GM18507 (cell line): Measurements from ENCODE around the gene ZNF789.
"Not testable (repeated sequence)": the region's sequence is repeated elsewhere in the genome, so short reads cannot be mapped to it uniquely, and the experiment has no call there.

ENCODE experiments used
- DNase-seq: peaks from one replicate; pipeline ENCODE4 v3.0.0; 2011; ENCODE audit warnings: low read depth; ENCODE audit not compliant: insufficient read length; ENCODE audit errors: extremely low spot score
- FAIRE-seq: peaks from 2 replicates; lab custom pipeline; 2011; peaks lifted over from hg19 to GRCh38; lab: Jason Lieb, UNC

The ZNF789 gene

GRCh38 chr7:99499721-99500636, 27.3 kb downstream of the ZNF789 start, which contains the start of gene ZNF394:
TSS of gene ZNF394 (minus strand) at chr7:99500281. CDS start at chr7:99500093, 188 bp downstream.
- FAIRE-seq, result peak; percentile 94

GRCh38 chr7:99500637-99501009, 27.9 kb downstream of the ZNF789 start:
- DNase-seq, result no peak
- no peak for FAIRE-seq

More at GRCh38 chr7:99499721-99500636, 27.3 kb downstream of the ZNF789 start, which contains the start of gene ZNF394:
- peak; percentile 76 for DNase-seq

GRCh38 chr7:99501236-99501635, 28.5 kb downstream of the ZNF789 start:
- FAIRE-seq, DNase-seq: not testable (repeated sequence)

GRCh38 chr7:99504281-99504602, 31.6 kb downstream of the ZNF789 start:
- DNase-seq, result no peak
- no peak for FAIRE-seq

GRCh38 chr7:99504603-99505323, 32.1 kb downstream of the ZNF789 start, which contains the start of gene ZKSCAN5:
TSS of gene ZKSCAN5 (plus strand) at chr7:99504662. CDS start at chr7:99506045, 1,383 bp downstream.
- peak; percentile 89 for DNase-seq
- FAIRE-seq, result peak; percentile 83

- no peak for FAIRE-seq
- DNase-seq, result no peak
Observed at GRCh38 chr7:99505324-99505662, 32.6 kb downstream of the ZNF789 start.

GRCh38 chr7:99514050-99514449, 41.4 kb downstream of the ZNF789 start:
- FAIRE-seq, result no peak
- no peak for DNase-seq

- FAIRE-seq, result no peak
Observed at GRCh38 chr7:99521399-99521798, 48.7 kb downstream of the ZNF789 start.

GRCh38 chr7:99525713-99526440, 53.2 kb downstream of the ZNF789 start:
- no peak for FAIRE-seq
- DNase-seq, result no peak

More at GRCh38 chr7:99521399-99521798, 48.7 kb downstream of the ZNF789 start:
- DNase-seq, result no peak

GRCh38 chr7:99531354-99531765, 58.7 kb downstream of the ZNF789 start:
- DNase-seq, result no peak
- FAIRE-seq, result no peak

GRCh38 chr7:99535667-99536066, 63.0 kb downstream of the ZNF789 start:
- DNase-seq (no peak), FAIRE-seq (no peak)
